ENCODE results near the gene COX7A2L.
"Not testable (repeated sequence)": the region's sequence is repeated elsewhere in the genome, so short reads cannot be mapped to it uniquely, and the experiment has no call there.

The COX7A2L gene

GRCh38 chr2:42359304-42359964, 1.6 kb downstream of the COX7A2L start:
- no peak for DNase-seq (ENCODE audit: low read depth)
- H3K4me3 ChIP-seq (ENCODE audit: control insufficient read depth, low read depth, low read length) = peak overlapping the region; percentile 98
- TF ChIP-seq, protein P1, sequence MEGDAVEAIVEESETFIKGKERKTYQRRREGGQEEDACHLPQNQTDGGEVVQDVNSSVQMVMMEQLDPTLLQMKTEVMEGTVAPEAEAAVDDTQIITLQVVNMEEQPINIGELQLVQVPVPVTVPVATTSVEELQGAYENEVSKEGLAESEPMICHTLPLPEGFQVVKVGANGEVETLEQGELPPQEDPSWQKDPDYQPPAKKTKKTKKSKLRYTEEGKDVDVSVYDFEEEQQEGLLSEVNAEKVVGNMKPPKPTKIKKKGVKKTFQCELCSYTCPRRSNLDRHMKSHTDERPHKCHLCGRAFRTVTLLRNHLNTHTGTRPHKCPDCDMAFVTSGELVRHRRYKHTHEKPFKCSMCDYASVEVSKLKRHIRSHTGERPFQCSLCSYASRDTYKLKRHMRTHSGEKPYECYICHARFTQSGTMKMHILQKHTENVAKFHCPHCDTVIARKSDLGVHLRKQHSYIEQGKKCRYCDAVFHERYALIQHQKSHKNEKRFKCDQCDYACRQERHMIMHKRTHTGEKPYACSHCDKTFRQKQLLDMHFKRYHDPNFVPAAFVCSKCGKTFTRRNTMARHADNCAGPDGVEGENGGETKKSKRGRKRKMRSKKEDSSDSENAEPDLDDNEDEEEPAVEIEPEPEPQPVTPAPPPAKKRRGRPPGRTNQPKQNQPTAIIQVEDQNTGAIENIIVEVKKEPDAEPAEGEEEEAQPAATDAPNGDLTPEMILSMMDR (conservative IDR thresholded peaks at IDR 0.05; ENCODE audit: control insufficient read depth, insufficient read depth, low read depth, low read length) = no peak

DNA sequence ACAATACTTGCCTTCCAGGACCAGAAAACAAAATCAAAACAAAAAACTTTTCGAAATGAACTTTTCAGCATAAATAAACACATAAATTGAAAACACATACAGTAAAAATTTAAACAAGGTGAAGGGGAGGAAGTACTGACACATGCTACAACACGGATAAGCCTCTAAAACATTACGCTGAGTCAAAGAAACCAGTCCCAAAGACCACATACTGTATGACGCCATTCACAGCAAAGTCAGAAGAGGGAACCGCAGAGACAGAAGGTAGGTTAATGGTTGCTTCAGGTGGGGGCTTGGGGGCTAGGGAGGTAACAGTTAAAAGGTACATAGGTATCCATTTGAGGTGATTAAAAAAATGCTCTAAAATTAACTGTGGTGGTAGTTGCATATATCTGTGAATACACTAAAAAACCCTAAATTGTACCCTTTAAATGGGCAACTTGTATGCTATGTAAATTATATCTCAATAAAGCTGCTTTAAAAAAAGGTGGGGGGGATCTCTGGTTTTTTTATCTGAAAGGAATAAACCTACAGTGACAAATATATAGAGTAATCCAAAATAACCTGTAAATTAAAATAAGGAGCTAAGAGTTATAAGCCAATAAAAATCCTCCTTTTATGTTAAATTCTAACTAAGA, 7.1 kb downstream of the COX7A2L start:
- no peak overlapping the region for H3K4me3 ChIP-seq (ENCODE audit: control insufficient read depth, low read depth, low read length)
- DNase-seq (ENCODE audit: low read depth) = no peak
- TF ChIP-seq, protein P1 (conservative IDR thresholded peaks at IDR 0.05; ENCODE audit: control insufficient read depth, insufficient read depth, low read depth, low read length) = no peak

DNA sequence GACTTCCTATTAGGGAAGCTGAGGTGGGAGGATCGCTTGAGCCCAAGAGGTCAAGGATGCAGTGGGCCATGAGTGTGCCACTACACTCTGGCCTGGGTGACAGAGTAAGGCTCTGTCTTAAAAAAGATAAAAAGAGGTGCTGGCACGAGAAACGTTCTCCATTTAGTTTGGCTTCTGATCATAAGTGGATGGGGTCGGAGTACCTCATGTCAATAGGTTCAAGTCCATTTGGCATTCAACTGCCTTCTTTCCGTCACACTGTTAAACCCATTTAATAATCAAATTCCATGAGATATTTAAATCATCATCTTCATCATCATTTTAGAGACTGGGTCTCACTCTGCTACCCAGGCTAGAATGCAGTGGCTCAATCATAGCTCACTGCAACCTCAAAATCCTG, 9.2 kb downstream of the COX7A2L start:
- no peak for DNase-seq (ENCODE audit: low read depth)
- TF ChIP-seq, protein P1 (conservative IDR thresholded peaks at IDR 0.05; ENCODE audit: control insufficient read depth, insufficient read depth, low read depth, low read length) = no peak
- no peak overlapping the region for H3K4me3 ChIP-seq (ENCODE audit: control insufficient read depth, low read depth, low read length)

DNA sequence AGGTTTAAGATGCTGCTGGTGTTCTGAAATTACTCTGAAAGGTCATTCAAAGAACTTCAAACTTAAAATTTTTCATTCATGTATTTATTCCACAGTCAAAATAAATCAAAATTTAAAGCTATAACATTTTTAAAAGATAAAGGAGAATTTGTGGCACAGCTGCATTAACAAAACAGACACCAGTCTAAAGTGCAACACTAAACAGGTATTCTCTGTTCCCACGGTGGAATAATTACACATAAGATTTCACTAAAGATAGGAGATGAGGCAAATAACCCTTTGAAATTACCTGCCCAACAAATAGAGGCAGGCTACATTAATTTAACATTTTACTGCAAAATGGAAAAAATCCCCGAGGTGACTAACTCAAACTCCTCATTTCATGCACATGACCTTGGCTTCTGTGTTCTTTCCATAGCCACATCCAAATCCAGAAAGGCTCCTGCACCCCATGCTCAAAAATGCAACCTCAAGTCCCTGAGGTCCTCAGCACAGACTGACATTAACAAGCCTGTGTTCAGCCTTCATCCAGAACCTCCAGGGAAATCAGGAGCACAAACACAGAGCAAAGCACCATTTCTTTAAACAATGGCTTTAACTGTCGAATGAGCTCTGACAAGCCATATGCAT, 10.5 kb downstream of the COX7A2L start:
- no peak for DNase-seq (ENCODE audit: low read depth)
- H3K4me3 ChIP-seq (ENCODE audit: control insufficient read depth, low read depth, low read length) = no peak overlapping the region
- TF ChIP-seq, protein P1 (conservative IDR thresholded peaks at IDR 0.05; ENCODE audit: control insufficient read depth, insufficient read depth, low read depth, low read length) = no peak

- H3K4me3 ChIP-seq (ENCODE audit: control insufficient read depth, low read depth, low read length) = no peak overlapping the region
- DNase-seq (ENCODE audit: low read depth) = no peak
- TF ChIP-seq, protein P1 (conservative IDR thresholded peaks at IDR 0.05; ENCODE audit: control insufficient read depth, insufficient read depth, low read depth, low read length) = no peak
Observed at GRCh38 chr2:42348113-42348805, 12.8 kb downstream of the COX7A2L start.

- not testable (repeated sequence) for DNase-seq (ENCODE audit: low read depth); H3K4me3 ChIP-seq (ENCODE audit: control insufficient read depth, low read depth, low read length)
Observed at GRCh38 chr2:42347518-42347917, 13.5 kb downstream of the COX7A2L start.

DNA sequence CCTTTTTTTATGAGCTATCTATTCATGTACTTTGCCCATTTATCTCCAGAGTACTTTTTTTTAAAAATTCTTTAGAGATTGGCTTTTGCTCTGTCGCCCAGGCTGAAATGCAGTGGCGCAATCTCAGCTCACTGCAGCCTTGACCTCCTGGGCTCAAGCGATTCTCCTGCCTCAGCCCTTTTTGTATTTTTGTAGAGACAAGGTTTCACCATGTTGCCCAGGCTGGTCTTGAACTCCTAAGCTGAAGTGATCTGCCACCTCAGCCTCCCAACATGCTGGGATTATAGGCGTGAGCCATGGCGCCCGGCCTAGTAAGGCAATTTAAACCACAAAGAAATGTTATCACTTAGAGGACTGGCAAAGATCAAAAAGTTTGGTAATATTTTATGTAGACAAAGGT, 14.2 kb downstream of the COX7A2L start:
- not testable (repeated sequence) for DNase-seq (ENCODE audit: low read depth); H3K4me3 ChIP-seq (ENCODE audit: control insufficient read depth, low read depth, low read length)

Measured in fibroblast of mammary gland (primary cell).